Muscle of leg (tissue), 11 donors: ENCODE results near the gene PPP3CA. TPM values are rescaled to one million over a fixed set of nuclear protein-coding genes. Genes with fewer than 3 reads are reported as not detected.
A peak's percentile ranks its signal among the peaks of the same experiment; 100 is the strongest.

ENCODE experiments used
- DNase-seq: peaks from one replicate; pipeline ENCODE4 v3.0.0; 2013
- H3K27ac ChIP-seq: one replicate; pipeline ENCODE4 v1.5.1; 2013; ENCODE audit warnings: mild to moderate bottlenecking, low read length, control low read depth
- H3K27me3 ChIP-seq: one replicate; pipeline ENCODE4 v1.6.1; 2013; ENCODE audit warnings: low read length; ENCODE audit not compliant: control insufficient read depth, insufficient read depth
- H3K36me3 ChIP-seq: one replicate; pipeline ENCODE4 v1.6.1; 2013; ENCODE audit warnings: low read length; ENCODE audit not compliant: control insufficient read depth, insufficient read depth
- H3K4me1 ChIP-seq: one replicate; pipeline ENCODE4 v1.6.1; 2013; ENCODE audit warnings: low read length; ENCODE audit not compliant: control insufficient read depth, insufficient read depth
- H3K4me3 ChIP-seq: one replicate; pipeline ENCODE4 v1.5.1; 2013; ENCODE audit warnings: low read length, control low read depth
- H3K9me3 ChIP-seq: replicated peaks from 2 replicates; pipeline ENCODE4 v1.6.1; 2013; ENCODE audit warnings: low read depth, low read length; ENCODE audit not compliant: control insufficient read depth
- WGBS: methylation state at CpG from one replicate; pipeline ENCODE4 v1.1.5; 2013; ENCODE audit warnings: missing lambda C conversion rate; ENCODE audit not compliant: insufficient coverage; 5-methylcytosine and 5-hydroxymethylcytosine counted together
- polyA plus RNA-seq, 8 donors: library from polyadenylated mRNA; unstranded; fragments of 120-200 nt; gene quantifications; one replicate each; pipeline versions ENCODE4 v1.2.1 to v1.2.3, GENCODE V29; 2013; ENCODE audit warnings: inconsistent platforms in 1 of 8, low replicate concordance in 1 of 8; ENCODE audit not compliant: insufficient read length in 8 of 8, insufficient read depth in 1 of 8
- total RNA-seq: library from RNA; stranded (reverse); fragments of 120-200 nt; gene quantifications from one replicate; pipeline ENCODE4 v1.2.4, GENCODE V29; 2013

The PPP3CA gene
- total and polyA plus RNA-seq, 9 donors: 18.2 to 41.9 (median 29.9) TPM

- no peak for DNase-seq
- no CpG with 5 or more reads among the region's 4 CpGs for WGBS
- Histone ChIP-seq H3K36me3 (no peaks in the 10 kb centered on the region), H3K27ac (no peak overlapping the region), H3K9me3 (no peaks in the 10 kb centered on the region), H3K4me3 (no peak overlapping the region), H3K27me3 (no peaks in the 10 kb centered on the region), H3K4me1 (peaks cover 2% of the 10 kb centered on the region)
Observed at GRCh38 chr4:101224358-101225218, 122.7 kb downstream of the PPP3CA start.

GRCh38 chr4:101222156-101222845 is 125.0 kb downstream of the PPP3CA start:
- WGBS: no CpG with 5 or more reads among the region's 3 CpGs
- H3K27me3 ChIP-seq: no peaks in the 10 kb centered on the region
- H3K9me3 ChIP-seq: no peaks in the 10 kb centered on the region
- no peaks in the 10 kb centered on the region for H3K36me3 ChIP-seq
- DNase-seq: peak; percentile 25
- H3K4me1 ChIP-seq: peaks cover 2% of the 10 kb centered on the region
- H3K4me3 ChIP-seq: no peak overlapping the region
- H3K27ac ChIP-seq: no peak overlapping the region

- Histone ChIP-seq H3K4me1 (peaks cover 2% of the 10 kb centered on the region), H3K27ac (no peak overlapping the region), H3K27me3 (no peaks in the 10 kb centered on the region), H3K36me3 (no peaks in the 10 kb centered on the region), H3K4me3 (no peak overlapping the region), H3K9me3 (no peaks in the 10 kb centered on the region)
- peak; percentile 36 for DNase-seq
- no CpG with 5 or more reads among the region's 2 CpGs for WGBS
Observed at GRCh38 chr4:101221294-101221693, 126.0 kb downstream of the PPP3CA start.

GRCh38 chr4:101218894-101219293 is 128.4 kb downstream of the PPP3CA start:
- H3K27me3 ChIP-seq: no peaks in the 10 kb centered on the region
- DNase-seq: no peak
- H3K4me1 ChIP-seq: no peaks in the 10 kb centered on the region
- no peak overlapping the region for H3K27ac ChIP-seq
- H3K36me3 ChIP-seq: no peaks in the 10 kb centered on the region
- no peak overlapping the region for H3K4me3 ChIP-seq
- no CpG with 5 or more reads among the region's 1 CpG for WGBS
- no peaks in the 10 kb centered on the region for H3K9me3 ChIP-seq

- Histone ChIP-seq H3K4me3 (no peak overlapping the region), H3K4me1 (no peaks in the 10 kb centered on the region), H3K36me3 (no peaks in the 10 kb centered on the region), H3K9me3 (no peaks in the 10 kb centered on the region), H3K27me3 (no peaks in the 10 kb centered on the region), H3K27ac (no peak overlapping the region)
- no peak for DNase-seq
- WGBS: no CpG with 5 or more reads among the region's 3 CpGs
Observed at GRCh38 chr4:101218346-101218745, 129.0 kb downstream of the PPP3CA start.

- no peak for DNase-seq
- no peaks in the 10 kb centered on the region for H3K4me1 ChIP-seq
- no peak overlapping the region for H3K27ac ChIP-seq
- no peaks in the 10 kb centered on the region for H3K27me3 ChIP-seq
- H3K9me3 ChIP-seq: no peaks in the 10 kb centered on the region
- no peak overlapping the region for H3K4me3 ChIP-seq
- no peaks in the 10 kb centered on the region for H3K36me3 ChIP-seq
- 97% methylated on average over 3 of the region's 7 CpGs for WGBS
Observed at GRCh38 chr4:101217353-101218031, 129.8 kb downstream of the PPP3CA start.

GRCh38 chr4:101211146-101211553 is 136.2 kb downstream of the PPP3CA start:
- Histone ChIP-seq H3K27me3 (no peaks in the 10 kb centered on the region), H3K9me3 (no peaks in the 10 kb centered on the region), H3K4me3 (no peak overlapping the region), H3K36me3 (no peaks in the 10 kb centered on the region), H3K27ac (no peak overlapping the region), H3K4me1 (no peaks in the 10 kb centered on the region)
- DNase-seq: no peak

- H3K9me3 ChIP-seq: no peaks in the 10 kb centered on the region
- no peak overlapping the region for H3K4me3 ChIP-seq
- no peak for DNase-seq
- no peaks in the 10 kb centered on the region for H3K27me3 ChIP-seq
- no peaks in the 10 kb centered on the region for H3K4me1 ChIP-seq
- no peak overlapping the region for H3K27ac ChIP-seq
- no CpG with 5 or more reads among the region's 1 CpG for WGBS
- H3K36me3 ChIP-seq: no peaks in the 10 kb centered on the region
Observed at GRCh38 chr4:101210331-101210730, 137.0 kb downstream of the PPP3CA start.

GRCh38 chr4:101208171-101208570 is 139.2 kb downstream of the PPP3CA start:
- DNase-seq: no peak
- Histone ChIP-seq H3K4me3 (no peak overlapping the region), H3K27ac (no peak overlapping the region), H3K9me3 (no peaks in the 10 kb centered on the region), H3K4me1 (no peaks in the 10 kb centered on the region), H3K36me3 (no peaks in the 10 kb centered on the region), H3K27me3 (no peaks in the 10 kb centered on the region)
- WGBS: no CpG with 5 or more reads among the region's 4 CpGs

- DNase-seq: no peak
- Histone ChIP-seq H3K36me3 (no peaks in the 10 kb centered on the region), H3K27me3 (no peaks in the 10 kb centered on the region), H3K4me3 (no peak overlapping the region), H3K27ac (no peak overlapping the region), H3K4me1 (no peaks in the 10 kb centered on the region), H3K9me3 (no peaks in the 10 kb centered on the region)
- 45% methylated on average over 2 of the region's 3 CpGs for WGBS
Observed at GRCh38 chr4:101205916-101206315, 141.4 kb downstream of the PPP3CA start.
